Inferior parietal cortex (tissue), 1 donor: Measurements from ENCODE around the gene CRISPLD2.
"Not testable (repeated sequence)": the region's sequence is repeated elsewhere in the genome, so short reads cannot be mapped to it uniquely, and the experiment has no call there.

Experiments used
- DNase-seq: peaks from one replicate; pipeline ENCODE4 v3.0.0-alpha.2; 2016; ENCODE audit errors: extremely low spot score

The CRISPLD2 gene

GRCh38 chr16:84839956-84840355 lies 20.2 kb downstream of the CRISPLD2 start:
- DNase-seq = no peak

GRCh38 chr16:84840687-84841627 lies 21.2 kb downstream of the CRISPLD2 start:
- DNase-seq = no peak

- DNase-seq = no peak
Measured at GRCh38 chr16:84841787-84842300, 22.1 kb downstream of the CRISPLD2 start.

- no peak for DNase-seq
Measured at GRCh38 chr16:84842516-84843148, 22.8 kb downstream of the CRISPLD2 start.

GRCh38 chr16:84843149-84844048 lies 23.6 kb downstream of the CRISPLD2 start:
- DNase-seq = no peak

- no peak for DNase-seq
Measured at GRCh38 chr16:84844049-84844350, 24.2 kb downstream of the CRISPLD2 start.

GRCh38 chr16:84844559-84845495 lies 25.0 kb downstream of the CRISPLD2 start:
- no peak for DNase-seq

DNA sequence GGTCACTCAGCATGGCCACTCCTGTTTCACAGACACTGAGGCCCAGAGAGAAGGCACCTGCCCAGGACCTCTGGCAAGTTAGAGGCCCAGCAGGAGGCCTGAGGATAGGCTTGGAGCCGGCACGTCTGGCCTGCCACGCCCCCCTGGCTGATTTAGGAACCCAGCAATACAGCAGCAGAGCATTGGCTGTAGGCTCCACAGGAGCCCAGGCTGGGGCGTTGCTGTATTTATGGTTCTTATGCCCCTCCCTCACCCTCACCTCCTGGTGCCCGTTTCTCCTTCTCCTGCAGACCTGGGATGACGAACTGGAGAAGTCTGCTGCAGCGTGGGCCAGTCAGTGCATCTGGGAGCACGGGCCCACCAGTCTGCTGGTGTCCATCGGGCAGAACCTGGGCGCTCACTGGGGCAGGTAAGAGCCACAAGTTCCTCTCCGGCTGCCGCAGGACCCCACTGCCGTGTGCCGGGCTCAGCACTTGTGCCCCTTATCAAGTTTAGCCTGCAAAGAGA lies 25.8 kb downstream of the CRISPLD2 start:
- DNase-seq = no peak

- no peak for DNase-seq
Measured at GRCh38 chr16:84847564-84848355, 28.0 kb downstream of the CRISPLD2 start.

DNA sequence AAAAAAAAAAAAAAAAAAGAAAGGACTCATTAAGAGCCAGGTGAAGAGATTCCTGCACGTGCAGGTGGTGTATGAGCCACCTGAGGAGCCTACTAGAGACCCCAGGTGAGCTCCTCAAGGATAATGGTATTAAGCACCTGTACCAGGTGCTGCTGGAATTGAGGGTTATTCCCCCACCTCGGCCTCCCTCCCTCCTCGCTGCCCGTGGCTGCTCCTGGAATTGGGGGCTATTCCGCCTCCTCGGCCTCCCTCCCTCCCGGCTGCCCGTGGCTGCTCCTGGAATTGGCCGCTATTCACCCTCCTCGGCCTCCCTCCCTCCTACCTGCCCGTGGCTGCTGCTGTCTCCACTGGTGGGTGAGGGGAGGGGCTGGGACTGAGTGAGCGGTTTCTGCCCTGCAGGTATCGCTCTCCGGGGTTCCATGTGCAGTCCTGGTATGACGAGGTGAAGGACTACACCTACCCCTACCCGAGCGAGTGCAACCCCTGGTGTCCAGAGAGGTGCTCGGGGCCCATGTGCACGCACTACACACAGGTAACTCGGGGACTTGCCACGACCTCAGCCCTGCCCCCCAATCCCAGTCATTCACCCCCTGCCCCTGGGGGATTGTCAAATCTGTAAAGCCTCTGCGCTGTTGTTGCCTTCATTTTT lies 29.3 kb downstream of the CRISPLD2 start:
- DNase-seq = no peak

- DNase-seq = no peak
Measured at GRCh38 chr16:84849751-84850150, 30.0 kb downstream of the CRISPLD2 start.

- no peak for DNase-seq
Measured at GRCh38 chr16:84850714-84851113, 30.9 kb downstream of the CRISPLD2 start.

- DNase-seq = no peak
Measured at GRCh38 chr16:84851192-84852127, 31.7 kb downstream of the CRISPLD2 start.

DNA sequence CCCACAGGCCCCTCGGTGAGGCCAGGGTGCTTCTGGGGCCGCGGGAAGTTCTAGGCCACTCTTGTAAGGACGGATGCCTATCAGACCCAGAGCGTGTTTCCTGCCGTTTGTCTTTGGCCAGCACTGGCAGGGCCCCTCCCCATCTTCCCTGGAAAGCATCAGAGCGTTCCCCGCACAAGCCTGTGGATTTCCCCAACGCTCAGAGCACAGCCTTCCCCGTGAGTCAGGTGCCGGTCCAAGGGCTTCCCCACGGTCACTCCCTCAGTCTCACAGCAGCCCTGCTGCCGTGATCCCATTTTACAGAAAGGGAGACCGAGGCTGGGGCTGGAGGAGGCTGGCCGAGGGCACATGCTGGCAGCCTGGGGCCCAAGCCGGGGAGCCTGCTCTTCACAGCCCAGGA lies 33.7 kb downstream of the CRISPLD2 start:
- no peak for DNase-seq

DNA sequence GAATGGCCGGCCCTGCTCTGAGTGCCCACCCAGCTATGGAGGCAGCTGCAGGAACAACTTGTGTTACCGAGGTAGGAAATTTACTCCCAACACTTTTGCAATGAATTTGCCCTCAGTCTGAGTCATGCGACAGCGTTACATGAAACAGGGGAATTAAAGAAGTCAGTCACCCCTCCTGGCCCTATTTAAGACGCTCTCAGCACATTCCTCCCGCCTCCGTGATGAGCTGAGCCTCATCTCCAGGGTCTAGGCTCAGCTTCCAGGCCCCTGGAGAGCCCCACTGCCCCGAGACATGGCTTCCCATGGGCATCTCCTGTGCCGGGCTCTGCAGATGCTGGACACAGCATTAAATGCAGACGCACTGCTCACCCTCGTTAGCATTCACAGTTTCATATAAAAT lies 35.0 kb downstream of the CRISPLD2 start:
- no peak for DNase-seq

- DNase-seq = not testable (repeated sequence)
Measured at GRCh38 chr16:84855435-84856202, 35.8 kb downstream of the CRISPLD2 start.

- not testable (repeated sequence) for DNase-seq
Measured at GRCh38 chr16:84856203-84856581, 36.4 kb downstream of the CRISPLD2 start.
